ENCODE results near the gene SPRY1.

Gene SPRY1

DNA sequence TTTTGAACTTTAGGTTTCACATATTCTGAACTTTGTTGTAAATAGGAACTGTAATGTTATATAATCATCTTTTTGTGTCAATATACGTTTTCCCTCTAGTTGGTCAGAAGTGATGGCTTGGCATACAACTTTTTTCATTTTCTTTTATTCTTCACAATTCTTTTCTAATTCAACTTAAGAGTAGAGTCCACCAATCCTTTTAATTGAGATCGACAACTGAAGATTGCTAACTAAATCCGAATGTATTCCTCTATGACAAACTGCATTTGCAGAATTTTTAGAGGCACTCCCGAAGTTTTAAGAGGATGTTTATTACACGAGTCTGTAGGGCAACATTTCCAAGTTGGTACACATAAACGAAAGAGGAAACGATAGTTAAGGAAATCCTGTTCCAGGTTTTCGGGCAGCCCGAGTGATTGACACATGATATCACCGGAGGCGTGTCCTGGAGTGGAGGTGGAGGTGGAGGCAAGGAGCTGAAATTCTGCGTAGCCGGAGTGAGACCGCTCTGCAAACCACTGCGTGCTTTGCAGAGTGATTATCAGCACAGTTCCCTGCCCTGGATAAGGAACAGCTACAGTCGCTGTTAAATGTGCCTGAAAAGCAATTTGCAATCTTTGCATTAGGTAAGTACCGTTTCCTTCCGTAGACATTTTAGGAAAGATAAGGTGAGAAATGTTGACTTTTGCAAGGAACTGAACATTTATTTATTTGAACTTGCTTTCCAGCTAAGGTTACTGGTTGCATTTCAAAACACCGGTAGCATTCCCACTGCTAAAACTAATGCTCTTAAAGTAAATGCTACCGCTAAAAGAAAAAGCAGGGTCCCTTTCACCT, at the start of gene SPRY1:
Gene SPRY1 (plus strand): TSS at position 489 of the 837 bp plus-strand sequence. CDS start 4,797 bp downstream, outside the sequence.
- DNase-seq (ENCODE audit: low read depth in 3 of 3): peak; percentile 55 to 80 (median 59)

- no peak for DNase-seq (ENCODE audit: low read depth in 3 of 3)
Measured at GRCh38 chr4:123346951-123347350, 49.6 kb upstream of the SPRY1 start.

GRCh38 chr4:123348946-123349345, 47.6 kb upstream of the SPRY1 start:
- no peak for DNase-seq (ENCODE audit: low read depth in 3 of 3)

DNA sequence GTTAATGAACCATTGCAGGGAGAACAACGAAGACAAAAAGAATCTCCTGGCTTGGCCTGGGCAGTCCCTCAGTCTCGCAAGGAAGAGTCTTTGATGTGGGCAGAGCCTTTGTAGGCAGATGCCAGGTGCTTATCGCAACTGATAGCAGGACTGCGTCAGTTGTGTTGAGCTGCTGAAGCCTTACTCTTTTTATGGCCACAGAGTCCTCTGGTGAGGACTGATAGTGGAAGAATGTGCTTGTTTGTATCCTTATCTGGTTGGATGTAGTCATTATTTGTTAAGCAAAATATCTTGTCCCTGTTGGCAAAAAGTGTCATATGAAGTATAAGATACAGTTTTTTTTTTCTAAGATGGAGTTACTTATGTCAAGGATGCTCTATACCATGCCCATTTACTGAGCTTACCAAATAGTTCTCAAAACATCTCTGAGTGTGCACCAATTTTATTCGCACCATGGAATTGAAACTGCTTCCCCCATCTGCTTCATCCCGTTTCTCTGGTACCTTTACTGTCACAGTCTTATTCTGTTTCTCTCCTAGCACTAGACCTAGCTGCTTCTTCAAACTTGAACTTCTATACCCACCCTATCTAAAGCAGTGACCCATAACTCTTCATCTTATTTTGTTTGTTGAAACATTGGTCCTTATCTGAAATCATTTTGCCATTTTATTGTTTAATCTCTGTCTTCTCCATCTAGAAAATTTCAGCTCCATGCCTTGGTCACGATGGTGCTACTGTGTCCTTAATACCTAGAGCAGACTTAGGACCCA, 47.0 kb upstream of the SPRY1 start:
- no peak for DNase-seq (ENCODE audit: low read depth in 3 of 3)

DNA sequence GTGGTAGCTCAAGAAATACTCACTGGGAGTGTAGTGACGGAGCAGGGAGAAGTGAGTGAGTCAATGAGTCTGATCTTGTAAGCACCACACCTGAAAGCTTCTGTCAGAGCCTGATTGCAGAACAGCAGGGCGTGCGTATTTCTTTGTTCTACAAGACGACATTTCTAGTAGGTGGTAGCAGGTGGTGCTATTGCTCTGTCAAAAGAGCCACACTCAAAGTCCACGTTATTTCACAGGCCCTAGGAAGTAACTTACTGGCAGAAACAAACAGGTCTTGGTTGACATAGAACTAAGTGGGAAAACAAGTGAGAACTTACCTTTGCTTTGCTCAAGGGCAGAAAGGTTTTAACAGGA, 46.4 kb upstream of the SPRY1 start:
- DNase-seq (ENCODE audit: low read depth in 3 of 3): no peak

DNA sequence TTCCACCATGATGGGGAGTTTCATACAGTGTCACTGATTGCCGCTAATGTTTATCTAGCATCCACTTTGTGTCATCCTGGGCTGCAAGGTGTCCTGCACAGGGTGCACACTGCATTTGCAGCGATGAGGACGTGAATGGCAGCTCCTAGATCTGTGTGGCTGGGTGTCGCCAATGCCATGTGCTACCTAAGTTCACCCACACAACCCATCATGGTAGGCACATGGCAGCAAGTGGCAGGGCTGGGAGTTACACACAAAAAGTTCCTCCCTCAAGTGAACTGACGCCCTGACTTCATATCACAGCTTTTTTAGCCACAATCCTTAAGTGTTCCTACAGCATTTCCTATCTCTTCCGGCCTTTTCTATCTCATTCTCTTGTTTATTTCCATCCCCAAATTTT, 45.9 kb upstream of the SPRY1 start:
- DNase-seq (ENCODE audit: low read depth in 3 of 3): no peak

DNA sequence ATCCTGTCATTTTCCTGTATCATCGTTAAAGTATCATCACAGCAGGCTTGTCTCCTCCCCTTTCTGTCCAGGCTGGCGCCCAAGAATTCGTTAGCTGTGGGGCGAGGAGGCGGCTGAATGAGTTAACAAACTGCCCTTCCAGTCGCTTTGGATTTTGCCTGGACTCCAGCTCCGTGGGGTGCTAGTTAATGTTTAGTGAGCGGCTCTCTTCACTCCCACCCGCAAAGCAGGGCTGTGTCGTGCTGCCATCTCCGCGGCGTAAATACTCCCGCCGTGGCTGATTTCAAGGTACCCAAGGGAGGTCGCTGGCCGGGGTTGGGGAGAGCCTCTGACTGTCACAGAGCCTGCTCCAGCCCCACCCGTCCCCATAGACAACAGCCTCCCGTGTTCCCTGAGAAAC, 44.9 kb upstream of the SPRY1 start:
- DNase-seq (ENCODE audit: low read depth in 3 of 3): no peak

DNA sequence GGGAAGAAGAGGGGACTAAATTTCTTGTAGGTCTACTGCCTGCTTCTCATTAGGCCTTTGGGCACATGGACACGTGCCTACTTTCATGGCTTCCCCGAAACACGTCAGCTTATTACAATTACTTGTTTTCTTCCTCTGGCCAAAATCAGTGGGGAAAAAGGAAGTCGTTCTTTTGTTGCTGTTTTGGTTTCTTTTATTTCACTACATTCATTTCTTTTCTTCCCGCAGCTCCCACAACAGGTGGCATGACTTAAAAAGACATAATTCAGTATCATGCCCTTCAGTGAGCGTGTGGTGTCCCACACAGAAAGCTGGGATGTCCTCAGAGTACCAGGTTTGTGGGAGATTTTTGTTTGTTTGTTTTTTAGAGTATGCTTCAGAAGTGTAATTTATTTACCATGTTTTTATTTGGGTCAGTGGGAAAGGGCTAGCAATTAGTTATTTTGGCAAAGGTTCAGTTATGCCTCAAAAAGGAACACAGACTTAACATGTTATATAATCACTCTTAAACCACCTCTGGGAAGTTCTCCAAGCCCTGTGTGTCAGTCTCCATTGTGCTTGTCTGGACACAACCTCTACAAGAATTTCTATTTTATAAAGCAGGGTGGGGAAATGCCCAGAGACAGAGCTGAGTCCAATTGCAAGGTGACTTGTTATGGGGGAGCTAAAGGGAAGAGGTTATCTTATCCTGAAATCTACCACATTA, 44.2 kb upstream of the SPRY1 start:
- no peak for DNase-seq (ENCODE audit: low read depth in 3 of 3)

GRCh38 chr4:123352966-123353365, 43.6 kb upstream of the SPRY1 start:
- DNase-seq (ENCODE audit: low read depth in 3 of 3): no peak

GRCh38 chr4:123353656-123354055, 42.9 kb upstream of the SPRY1 start:
- no peak for DNase-seq (ENCODE audit: low read depth in 3 of 3)

GRCh38 chr4:123354701-123355100, 41.9 kb upstream of the SPRY1 start:
- no peak for DNase-seq (ENCODE audit: low read depth in 3 of 3)

DNA sequence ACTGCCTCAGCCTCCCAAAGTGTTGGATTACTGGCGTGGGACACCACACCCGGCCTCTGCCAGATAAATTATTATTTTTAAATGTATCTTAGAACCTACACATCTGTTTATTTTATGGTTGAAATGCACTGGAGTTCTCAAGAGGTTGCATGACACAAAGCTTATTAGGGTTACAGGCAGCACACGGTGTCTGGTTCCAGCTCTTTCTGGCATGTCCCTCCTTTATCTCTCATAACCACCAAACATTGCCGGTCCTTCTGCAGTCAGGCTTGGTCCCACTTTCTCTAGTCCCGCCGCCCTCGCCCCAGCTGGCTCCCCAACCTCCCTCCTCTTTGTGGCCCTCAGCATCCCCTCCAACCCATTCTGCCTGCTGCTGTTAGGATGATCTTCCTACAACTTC, 39.7 kb upstream of the SPRY1 start:
- DNase-seq (ENCODE audit: low read depth in 3 of 3): no peak

DNA sequence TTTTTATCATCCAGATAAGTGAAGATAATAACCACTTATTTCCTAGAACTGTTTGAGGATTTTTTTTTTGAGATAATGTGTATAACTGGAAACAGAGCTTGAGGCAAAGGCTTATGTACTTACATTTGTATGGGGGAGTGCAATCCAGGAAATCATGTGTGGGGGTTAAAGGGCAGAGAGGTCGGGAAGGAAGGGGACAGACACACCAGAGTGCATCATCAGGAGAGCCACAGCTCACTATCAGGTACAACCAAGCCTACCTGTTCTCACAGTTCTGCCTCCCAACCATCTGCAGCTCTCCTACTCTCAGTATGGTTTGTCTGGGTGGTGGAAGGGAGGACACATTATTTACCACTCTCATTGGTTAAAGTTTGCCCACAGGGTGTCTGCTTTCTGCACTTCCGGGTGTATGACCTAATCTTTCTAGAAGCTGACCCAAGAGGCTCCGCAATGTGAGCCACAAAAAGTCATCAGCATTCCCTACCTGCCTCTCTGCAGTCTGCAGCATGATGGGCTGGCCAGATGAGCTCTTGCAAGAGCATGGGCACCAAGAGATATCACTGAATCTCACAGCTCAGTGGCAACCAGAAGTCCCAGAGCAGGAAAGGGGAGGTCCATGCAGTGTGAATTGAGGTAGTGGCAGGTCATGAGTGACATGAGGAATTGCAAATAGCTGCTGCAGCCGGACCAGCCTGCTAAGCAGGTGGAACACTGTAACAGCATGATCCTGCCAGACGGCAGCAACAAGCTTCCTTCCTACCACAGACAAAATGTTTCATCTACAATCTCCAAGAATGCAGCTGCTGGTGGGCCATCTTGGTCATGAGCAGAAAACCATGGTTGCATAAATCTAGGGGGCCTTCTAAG, 36.9 kb upstream of the SPRY1 start:
- DNase-seq (ENCODE audit: low read depth in 3 of 3): no peak

DNA sequence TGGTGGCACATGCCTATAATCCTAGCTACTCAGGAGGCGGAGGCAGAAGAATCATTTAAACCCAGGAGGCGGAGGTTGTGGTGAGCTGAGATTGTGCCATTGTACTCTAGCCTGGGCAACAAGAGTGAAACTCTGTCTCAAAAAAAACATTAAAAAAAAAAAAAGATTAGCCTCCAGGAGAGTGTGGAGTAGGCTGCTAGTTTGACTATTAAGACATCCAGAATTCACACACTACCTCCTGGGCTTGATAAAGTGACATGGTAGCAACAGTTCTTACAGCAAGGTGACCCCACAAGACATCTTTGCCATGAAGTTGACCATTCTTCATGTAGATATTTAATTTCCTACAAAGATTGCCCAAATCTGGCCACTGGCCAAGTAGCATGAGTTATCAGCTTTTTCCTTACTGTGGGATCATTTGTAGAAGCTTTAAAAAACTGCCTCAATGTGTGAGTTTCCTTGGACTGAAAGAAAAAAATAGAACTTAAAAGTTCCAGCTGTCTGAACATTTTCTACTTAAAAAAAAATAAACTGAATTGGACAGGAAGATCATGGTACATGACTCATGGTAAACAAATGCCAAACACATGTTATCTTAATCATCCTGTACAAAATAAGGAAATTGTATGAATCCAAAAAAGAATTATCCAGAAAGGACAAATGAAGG, 35.3 kb upstream of the SPRY1 start:
- DNase-seq (ENCODE audit: low read depth in 3 of 3): no peak

DNA sequence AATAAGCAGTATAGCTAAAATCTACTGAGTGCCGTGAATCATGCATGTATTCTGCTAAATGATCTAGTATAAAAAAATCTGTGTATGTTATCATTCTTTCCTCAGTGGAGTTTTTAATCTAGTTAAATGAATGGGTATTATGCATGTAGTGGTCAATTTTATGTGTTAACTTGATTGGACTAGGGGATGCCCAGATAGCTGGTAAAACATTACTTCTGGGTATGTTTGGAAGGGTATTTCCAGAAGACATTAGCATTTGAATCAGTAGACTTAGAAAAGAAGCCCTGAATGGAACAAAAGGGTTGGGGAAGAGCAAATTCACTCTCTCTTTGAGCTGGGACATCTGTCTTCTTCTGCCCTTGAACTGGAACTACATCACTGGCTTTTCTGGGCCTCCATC, 34.5 kb upstream of the SPRY1 start:
- DNase-seq (ENCODE audit: low read depth in 3 of 3): no peak

DNA sequence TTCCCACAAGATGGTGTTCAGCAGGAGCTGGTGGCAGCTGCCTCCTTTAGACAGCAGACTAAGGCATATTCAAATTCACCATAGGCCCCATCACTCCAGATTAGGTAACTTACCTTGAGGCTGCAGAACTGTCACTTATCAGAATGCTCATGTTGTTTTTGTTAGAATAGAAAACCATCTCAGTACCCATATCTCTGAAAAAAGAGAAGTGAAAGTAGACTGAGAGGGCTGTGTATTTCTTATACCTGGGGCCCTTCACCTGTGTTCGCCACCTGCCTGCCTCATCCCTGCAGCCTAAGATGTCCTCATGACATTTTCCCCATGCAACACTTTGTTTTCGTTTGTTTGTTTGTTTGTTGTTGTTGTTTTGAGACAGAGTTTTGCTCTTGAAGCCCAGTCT, 32.9 kb upstream of the SPRY1 start:
- DNase-seq (ENCODE audit: low read depth in 3 of 3): no peak

DNA sequence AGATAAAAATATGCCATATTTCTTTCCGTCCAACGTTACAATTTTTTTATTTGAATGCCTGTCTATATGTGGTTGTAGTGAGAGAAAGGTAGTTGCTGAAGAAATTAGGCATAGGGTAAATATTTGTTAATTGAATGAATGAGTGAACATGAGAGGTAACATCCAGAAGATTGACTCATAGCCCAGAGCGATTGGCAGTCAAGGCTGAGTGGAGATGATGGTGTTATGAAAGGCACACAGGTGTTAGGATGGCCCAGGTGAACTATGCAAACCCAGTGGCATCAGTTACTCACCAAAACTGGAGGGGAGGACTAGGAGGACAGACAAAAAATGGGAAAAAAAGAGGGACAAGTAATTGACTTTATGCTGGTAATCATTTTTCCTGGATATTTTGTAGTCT, 31.7 kb upstream of the SPRY1 start:
- no peak for DNase-seq (ENCODE audit: low read depth in 3 of 3)

DNA sequence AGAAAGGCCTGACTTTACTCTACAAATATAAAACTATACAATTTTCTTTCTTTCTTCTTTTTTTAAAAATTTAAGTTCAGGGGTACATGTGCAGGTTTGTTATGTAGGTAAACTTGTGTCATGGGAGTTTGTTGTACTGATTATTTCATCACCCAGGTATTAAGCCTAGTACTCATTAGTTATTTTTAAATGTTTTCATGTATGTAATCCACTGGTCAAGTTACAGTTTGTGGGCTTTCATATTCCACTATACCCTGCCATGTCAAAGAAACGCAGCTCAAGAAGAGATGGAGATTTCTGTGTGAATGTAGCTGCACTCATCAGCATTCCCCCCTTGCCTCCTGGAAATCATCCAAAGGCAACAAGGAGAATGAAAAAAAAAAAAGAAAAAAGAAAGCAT, 31.2 kb upstream of the SPRY1 start:
- DNase-seq (ENCODE audit: low read depth in 3 of 3): no peak

DNA sequence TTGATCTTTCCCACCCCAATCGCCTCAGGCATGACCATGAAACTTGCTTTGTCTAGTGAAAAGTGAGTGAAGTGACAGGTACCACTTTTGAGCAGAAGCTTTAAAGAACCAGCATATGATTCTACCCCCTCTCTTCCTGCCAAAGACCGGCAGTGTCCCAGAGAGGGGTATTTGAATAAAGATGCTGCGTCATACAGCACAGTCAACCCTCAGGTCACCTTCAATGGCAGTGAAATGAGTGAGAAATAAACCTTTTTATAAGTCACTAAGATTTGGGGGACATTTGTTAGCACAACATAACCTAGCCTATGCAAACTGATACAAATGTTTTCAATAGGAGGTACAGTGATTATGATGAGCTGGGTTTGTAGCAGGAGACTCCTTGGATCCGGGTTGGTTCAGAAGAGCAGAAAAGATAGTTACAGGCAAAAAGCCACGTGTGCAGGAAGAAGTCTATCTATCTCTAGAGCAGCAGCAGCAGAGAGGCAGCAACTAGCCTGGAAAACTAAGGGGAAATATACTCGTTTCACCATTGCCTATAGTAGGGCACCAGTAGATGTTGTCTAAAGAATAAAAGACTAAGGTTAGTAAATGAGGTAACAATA, 30.3 kb upstream of the SPRY1 start:
- DNase-seq (ENCODE audit: low read depth in 3 of 3): no peak

DNA sequence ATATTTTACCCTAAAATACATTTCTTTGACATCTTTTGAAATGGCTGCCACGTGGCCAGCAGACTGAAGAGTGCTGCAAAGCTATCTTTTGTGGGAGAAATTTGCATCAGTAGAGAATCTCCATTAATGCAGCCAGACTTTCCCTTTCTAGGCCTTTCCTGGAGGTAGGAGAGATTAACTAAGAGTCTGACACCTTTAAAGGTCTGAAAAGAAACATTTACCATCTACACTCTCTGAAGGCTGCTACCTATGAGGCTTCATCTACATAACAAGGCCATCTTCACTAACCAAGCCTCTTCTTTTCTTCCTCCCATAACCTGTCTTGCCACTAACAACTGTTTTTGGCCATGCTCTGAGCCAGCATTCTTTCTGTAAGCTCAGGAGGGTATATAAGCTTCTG, 17.8 kb upstream of the SPRY1 start:
- no peak for DNase-seq (ENCODE audit: low read depth in 3 of 3)

GRCh38 chr4:123379392-123379791, 17.2 kb upstream of the SPRY1 start:
- DNase-seq (ENCODE audit: low read depth in 3 of 3): no peak
